Upper lobe of left lung (tissue), 6 donors: Measurements from ENCODE around the gene SEMA3D. TPM values are rescaled to one million over a fixed set of nuclear protein-coding genes. Genes with fewer than 3 reads are reported as not detected.

Experiments
- ATAC-seq, 2 donors: fragments of 200-7000 bp; cut with Tn5 transposase; one replicate each; pipeline ENCODE4 v1.9.1; 2022; ENCODE audit warnings: mild to moderate bottlenecking in 2 of 2, moderate library complexity in 2 of 2; ENCODE audit not compliant: low FRiP score in 2 of 2
- DNase-seq, 2 donors: peaks; one replicate each; pipeline ENCODE4 v3.0.0-alpha.2; 2019 to 2020
- H3K27ac ChIP-seq, 4 donors: fragments of 200-600 bp; sonication (generic); one replicate each; pipeline ENCODE4 v1.5.1; 2016 to 2019
- H3K27me3 ChIP-seq, 4 donors: fragments of 200-600 bp; sonication (generic); one replicate each; pipeline ENCODE4 v1.5.1; 2017 to 2019
- H3K36me3 ChIP-seq, 4 donors: fragments of 200-600 bp; sonication (generic); one replicate each; pipeline ENCODE4 v1.5.1; 2016 to 2019
- H3K4me1 ChIP-seq, 4 donors: fragments of 200-600 bp; sonication (generic); one replicate each; pipeline ENCODE4 v1.5.1; 2018 to 2019
- H3K4me3 ChIP-seq, 4 donors: fragments of 200-600 bp; sonication (generic); one replicate each; pipeline ENCODE4 v1.5.1; 2017 to 2019; ENCODE audit warnings: mild to moderate bottlenecking in 2 of 4, moderate library complexity in 1 of 4
- H3K9me3 ChIP-seq, 4 donors: fragments of 200-600 bp; sonication (generic); one replicate each; pipeline ENCODE4 v1.5.1; 2018 to 2019
- CTCF ChIP-seq, 6 experiments: fragments of 450-650 bp in 4 of 6; fragments of 200-600 bp in 2 of 6; sonication (generic) in 2 of 6; IDR thresholded peaks; one replicate each; pipeline ENCODE4 v1.5.1; 2016 to 2019; ENCODE audit warnings: antibody characterized with exemption in 6 of 6
- EP300 ChIP-seq, 4 donors: sonication (generic); formaldehyde crosslinking; IDR thresholded peaks; one replicate each; pipeline ENCODE4 v1.5.1; 2017; ENCODE audit warnings: antibody characterized with exemption in 4 of 4, control low read depth in 2 of 4
- POLR2A ChIP-seq, 4 donors: fragments of 450-650 bp; IDR thresholded peaks; one replicate each; pipeline ENCODE4 v1.5.1; 2016 to 2017; ENCODE audit warnings: antibody characterized with exemption in 4 of 4, mild to moderate bottlenecking in 2 of 4
- POLR2AphosphoS5 ChIP-seq, 2 donors: sonication (generic); formaldehyde crosslinking; IDR thresholded peaks; one replicate each; pipeline ENCODE4 v1.5.1; 2017; ENCODE audit warnings: antibody characterized with exemption in 2 of 2
- WGBS, 2 donors: methylation state at CpG; one replicate each; pipeline ENCODE4 v1.1.5; 2017 to 2018; 5-methylcytosine and 5-hydroxymethylcytosine counted together
- total RNA-seq, 6 donors: library from RNA; depleted of rRNA in 4 of 6; stranded (reverse); fragments of >200 nt in 4 of 6; gene quantifications; one replicate each; pipeline versions ENCODE4 v1.1.0 to v1.2.1, GENCODE V29; 2016 to 2021
- donor health status: DM: no; HTN: no; CAD: no; lungs with moderate emphysema.
- donor health status: DM: no; HTN: yes; CAD: no; lungs with severe emphysema.

SEMA3D gene
- total RNA-seq, 6 donors from 2014 or later = 1.7 to 8.1 (median 3.5) TPM

DNA sequence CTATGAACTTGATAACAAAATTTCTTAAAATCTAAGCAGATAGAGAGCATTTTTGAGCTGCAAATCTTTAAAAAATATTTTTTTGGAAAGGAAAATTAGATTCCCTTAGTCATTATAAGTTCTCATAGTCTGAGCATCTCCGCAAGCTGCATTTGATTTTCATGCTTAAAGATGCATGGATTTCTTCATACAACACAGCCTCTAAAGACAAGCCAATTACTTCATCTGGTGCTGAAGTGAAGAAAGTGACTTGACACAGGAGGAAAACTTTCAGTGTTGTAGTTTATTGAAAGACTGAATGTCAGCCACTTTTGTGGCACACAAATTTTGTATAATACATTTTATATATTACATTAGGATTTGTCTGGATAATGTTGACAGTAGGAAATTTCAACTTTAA lies 22.5 kb downstream of the SEMA3D start:
- no peak overlapping the region for H3K27ac ChIP-seq
- ATAC-seq = no peak
- no peaks in the 10 kb centered on the region for H3K9me3 ChIP-seq

DNA sequence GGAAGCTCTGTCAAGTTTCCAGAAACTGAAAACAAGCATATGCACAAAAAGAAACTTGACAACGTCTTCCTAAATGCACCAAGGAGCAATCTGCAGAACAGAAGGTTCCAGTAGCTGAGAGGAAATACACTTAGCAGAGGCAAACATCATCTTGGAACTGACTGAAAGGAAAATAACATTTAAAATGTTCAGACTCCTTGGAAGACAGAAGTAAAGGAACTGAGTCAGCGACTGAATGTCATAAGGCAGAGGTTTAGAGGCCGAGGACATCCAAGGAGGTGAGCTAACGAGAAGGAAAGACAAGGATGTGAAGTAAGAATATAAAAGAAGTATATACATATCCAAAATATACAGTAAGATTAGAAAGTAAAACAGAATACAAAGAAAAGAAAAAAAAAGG lies 24.1 kb downstream of the SEMA3D start:
- TF ChIP-seq EP300 (IDR thresholded peaks at IDR 0.05) = no peak
- no peak for TF ChIP-seq POLR2AphosphoS5 (IDR thresholded peaks at IDR 0.05)
- no peak for TF ChIP-seq POLR2A (IDR thresholded peaks at IDR 0.05)
- no peak for TF ChIP-seq CTCF (IDR thresholded peaks at IDR 0.05)
- WGBS, 2 donors = 58 to 63% methylated on average over 4 of the region's 4 CpGs
- no peak overlapping the region for H3K27ac ChIP-seq
- DNase-seq = no peak
- no peak for ATAC-seq
- H3K4me1 ChIP-seq = no peaks in the 10 kb centered on the region
- H3K36me3 ChIP-seq = no peaks in the 10 kb centered on the region
- no peaks in the 10 kb centered on the region for H3K27me3 ChIP-seq
- no peak overlapping the region for H3K4me3 ChIP-seq
- H3K9me3 ChIP-seq = no peaks in the 10 kb centered on the region

More for the DNA sequence above, 22.5 kb downstream of the SEMA3D start:
- Histone ChIP-seq H3K4me3 (no peak overlapping the region), H3K4me1 (no peaks in the 10 kb centered on the region), H3K27me3 (no peaks in the 10 kb centered on the region), H3K36me3 (no peaks in the 10 kb centered on the region)
- WGBS, 2 donors = 87 to 94% methylated on average over 1 of the region's 1 CpG
- TF ChIP-seq POLR2A (IDR thresholded peaks at IDR 0.05) (no peak), POLR2AphosphoS5 (IDR thresholded peaks at IDR 0.05) (no peak), CTCF (IDR thresholded peaks at IDR 0.05) (no peak), EP300 (IDR thresholded peaks at IDR 0.05) (no peak)
- DNase-seq = no peak

DNA sequence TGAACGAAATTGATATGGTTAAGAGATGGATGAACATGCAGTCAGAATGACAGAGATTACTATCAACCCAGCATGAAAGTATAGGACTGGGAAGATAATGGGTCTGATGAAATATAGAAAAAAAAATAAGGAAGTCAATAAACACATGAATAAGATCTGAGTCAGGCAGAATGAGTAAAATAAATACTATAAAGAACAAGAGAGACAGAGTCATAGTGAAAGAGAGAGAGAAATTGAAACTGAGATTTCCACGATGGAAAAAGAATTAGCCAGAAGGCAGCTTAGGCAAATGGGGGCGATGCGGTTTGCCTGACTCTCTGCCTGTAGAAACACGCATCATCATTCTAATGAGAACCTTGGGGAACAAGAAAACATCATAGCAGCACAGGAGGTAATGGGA lies 26.6 kb downstream of the SEMA3D start:
- TF ChIP-seq POLR2AphosphoS5 (IDR thresholded peaks at IDR 0.05) (no peak), POLR2A (IDR thresholded peaks at IDR 0.05) (no peak)
- H3K9me3 ChIP-seq = no peaks in the 10 kb centered on the region
- H3K4me1 ChIP-seq = no peaks in the 10 kb centered on the region
- 78 to 81% methylated on average over 5 of the region's 5 CpGs for WGBS, 2 donors
- H3K36me3 ChIP-seq = no peaks in the 10 kb centered on the region
- H3K27ac ChIP-seq = no peak overlapping the region
- no peak for DNase-seq
- ATAC-seq = no peak
- no peaks in the 10 kb centered on the region for H3K27me3 ChIP-seq
- H3K4me3 ChIP-seq = no peak overlapping the region

GRCh38 chr7:85159003-85159402 lies 27.9 kb downstream of the SEMA3D start:
- no peaks in the 10 kb centered on the region for H3K4me1 ChIP-seq
- H3K9me3 ChIP-seq = no peaks in the 10 kb centered on the region
- no peak overlapping the region for H3K4me3 ChIP-seq
- H3K27ac ChIP-seq = no peak overlapping the region
- no peaks in the 10 kb centered on the region for H3K27me3 ChIP-seq
- DNase-seq (no peak), ATAC-seq (no peak)
- no peaks in the 10 kb centered on the region for H3K36me3 ChIP-seq
- 67 to 69% methylated on average over 1 of the region's 1 CpG for WGBS, 2 donors
- no peak for TF ChIP-seq POLR2AphosphoS5 (IDR thresholded peaks at IDR 0.05)
- no peak for TF ChIP-seq POLR2A (IDR thresholded peaks at IDR 0.05)
- no peak for TF ChIP-seq CTCF (IDR thresholded peaks at IDR 0.05)
- TF ChIP-seq EP300 (IDR thresholded peaks at IDR 0.05) = no peak

GRCh38 chr7:85156661-85157208 lies 30.1 kb downstream of the SEMA3D start:
- ATAC-seq (no peak), DNase-seq (no peak)
- H3K27ac ChIP-seq = no peak overlapping the region

More at GRCh38 chr7:85156661-85157208, 30.1 kb downstream of the SEMA3D start:
- Histone ChIP-seq H3K36me3 (no peaks in the 10 kb centered on the region), H3K4me3 (no peak overlapping the region), H3K9me3 (no peaks in the 10 kb centered on the region), H3K27me3 (no peaks in the 10 kb centered on the region), H3K4me1 (no peaks in the 10 kb centered on the region)
- TF ChIP-seq POLR2AphosphoS5 (IDR thresholded peaks at IDR 0.05) (no peak), POLR2A (IDR thresholded peaks at IDR 0.05) (no peak), CTCF (IDR thresholded peaks at IDR 0.05) (no peak), EP300 (IDR thresholded peaks at IDR 0.05) (no peak)
- 34 to 36% methylated on average over 1 of the region's 1 CpG for WGBS, 2 donors
